SK-N-SH treated with all-trans-retinoic acid at 6 μM for 48 hours (cell line): ENCODE measurements around the gene KATNAL1.

Experiments used
- ARNTL ChIP-seq: fragments of 450-650 bp; formaldehyde crosslinking; IDR thresholded peaks from 2 replicates; pipeline ENCODE4 v1.5.0; 2020; ENCODE audit warnings: low read depth, mild to moderate bottlenecking, moderate library complexity, borderline replicate concordance
- CREB5 ChIP-seq: fragments of 250-450 bp; sonication (Bioruptor Pico); IDR thresholded peaks from 2 replicates; pipeline ENCODE4 v1.5.1; 2020; ENCODE audit warnings: low read depth, mild to moderate bottlenecking, moderate library complexity
- CSDC2 ChIP-seq: fragments of 250-450 bp; sonication (Bioruptor Pico); IDR thresholded peaks from 2 replicates; pipeline ENCODE4 v1.5.0; 2020; ENCODE audit warnings: mild to moderate bottlenecking, moderate library complexity
- PPARA ChIP-seq: fragments of 250-450 bp; sonication (Bioruptor Pico); IDR thresholded peaks from 2 replicates; pipeline ENCODE4 v1.5.0; 2020; ENCODE audit warnings: mild to moderate bottlenecking, borderline replicate concordance
- RARB ChIP-seq: fragments of 250-450 bp; sonication (Bioruptor Pico); IDR thresholded peaks from 2 replicates; pipeline ENCODE4 v1.8.0; 2021; ENCODE audit warnings: mild to moderate bottlenecking, moderate library complexity
- TOX ChIP-seq: fragments of 250-450 bp; sonication (Bioruptor Pico); IDR thresholded peaks from 2 replicates; pipeline ENCODE4 v1.8.0; 2021; ENCODE audit warnings: mild to moderate bottlenecking, moderate library complexity, borderline replicate concordance
- ZC3H10 ChIP-seq: fragments of 250-450 bp; sonication (Bioruptor Pico); IDR thresholded peaks from 2 replicates; pipeline ENCODE4 v1.5.1; 2021; ENCODE audit warnings: mild to moderate bottlenecking, moderate library complexity
- TF ChIP-seq, protein P1 (sequence below): fragments of 250-450 bp; sonication (Bioruptor Pico); IDR thresholded peaks from 2 replicates; pipeline ENCODE4 v1.8.0; 2020; ENCODE audit warnings: mild to moderate bottlenecking, moderate library complexity, borderline replicate concordance

GRCh38 chr13:30253830-30254229 lies 53.5 kb downstream of the KATNAL1 start:
- TF ChIP-seq PPARA (CRISPR knock-in tag) (no peak), TOX (CRISPR knock-in tag) (no peak), ARNTL (no peak), CREB5 (CRISPR knock-in tag) (no peak), RARB (no peak), ZC3H10 (CRISPR knock-in tag) (no peak), CSDC2 (CRISPR knock-in tag) (no peak)
- TF ChIP-seq, protein P1, sequence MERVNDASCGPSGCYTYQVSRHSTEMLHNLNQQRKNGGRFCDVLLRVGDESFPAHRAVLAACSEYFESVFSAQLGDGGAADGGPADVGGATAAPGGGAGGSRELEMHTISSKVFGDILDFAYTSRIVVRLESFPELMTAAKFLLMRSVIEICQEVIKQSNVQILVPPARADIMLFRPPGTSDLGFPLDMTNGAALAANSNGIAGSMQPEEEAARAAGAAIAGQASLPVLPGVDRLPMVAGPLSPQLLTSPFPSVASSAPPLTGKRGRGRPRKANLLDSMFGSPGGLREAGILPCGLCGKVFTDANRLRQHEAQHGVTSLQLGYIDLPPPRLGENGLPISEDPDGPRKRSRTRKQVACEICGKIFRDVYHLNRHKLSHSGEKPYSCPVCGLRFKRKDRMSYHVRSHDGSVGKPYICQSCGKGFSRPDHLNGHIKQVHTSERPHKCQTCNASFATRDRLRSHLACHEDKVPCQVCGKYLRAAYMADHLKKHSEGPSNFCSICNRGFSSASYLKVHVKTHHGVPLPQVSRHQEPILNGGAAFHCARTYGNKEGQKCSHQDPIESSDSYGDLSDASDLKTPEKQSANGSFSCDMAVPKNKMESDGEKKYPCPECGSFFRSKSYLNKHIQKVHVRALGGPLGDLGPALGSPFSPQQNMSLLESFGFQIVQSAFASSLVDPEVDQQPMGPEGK (CRISPR knock-in tag): no peak
